ENCODE results near the gene CNTNAP2. TPM values are rescaled to one million over a fixed set of nuclear protein-coding genes. Genes with fewer than 3 reads are reported as not detected.

Gene CNTNAP2
- total RNA-seq, 4 donors from 2014 or later = 0.42 to 0.71 TPM; not detected in 2

DNA sequence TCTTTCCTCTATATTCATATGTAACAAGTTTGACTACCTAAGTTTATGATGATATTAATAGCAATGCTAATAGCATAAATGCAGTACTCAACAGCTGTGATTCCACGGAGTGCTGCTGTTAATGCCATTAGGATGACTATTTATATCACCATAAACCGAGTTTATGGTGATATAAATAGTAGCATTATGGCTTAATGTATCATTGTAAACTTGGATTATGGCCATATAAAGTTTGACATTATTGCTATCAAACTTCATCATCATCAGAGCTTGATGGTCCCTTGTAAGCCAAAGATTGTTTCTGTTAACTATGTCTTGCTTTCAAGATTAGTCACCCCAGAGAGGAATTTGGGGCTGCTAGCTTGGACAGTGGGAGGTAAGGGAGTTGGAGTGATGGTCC, 1861.6 kb downstream of the CNTNAP2 start:
- DNase-seq (ENCODE audit: low spot score in 2 of 2) = no peak
- no peak for TF ChIP-seq POLR2A (IDR thresholded peaks at IDR 0.05)
- TF ChIP-seq, protein P1, sequence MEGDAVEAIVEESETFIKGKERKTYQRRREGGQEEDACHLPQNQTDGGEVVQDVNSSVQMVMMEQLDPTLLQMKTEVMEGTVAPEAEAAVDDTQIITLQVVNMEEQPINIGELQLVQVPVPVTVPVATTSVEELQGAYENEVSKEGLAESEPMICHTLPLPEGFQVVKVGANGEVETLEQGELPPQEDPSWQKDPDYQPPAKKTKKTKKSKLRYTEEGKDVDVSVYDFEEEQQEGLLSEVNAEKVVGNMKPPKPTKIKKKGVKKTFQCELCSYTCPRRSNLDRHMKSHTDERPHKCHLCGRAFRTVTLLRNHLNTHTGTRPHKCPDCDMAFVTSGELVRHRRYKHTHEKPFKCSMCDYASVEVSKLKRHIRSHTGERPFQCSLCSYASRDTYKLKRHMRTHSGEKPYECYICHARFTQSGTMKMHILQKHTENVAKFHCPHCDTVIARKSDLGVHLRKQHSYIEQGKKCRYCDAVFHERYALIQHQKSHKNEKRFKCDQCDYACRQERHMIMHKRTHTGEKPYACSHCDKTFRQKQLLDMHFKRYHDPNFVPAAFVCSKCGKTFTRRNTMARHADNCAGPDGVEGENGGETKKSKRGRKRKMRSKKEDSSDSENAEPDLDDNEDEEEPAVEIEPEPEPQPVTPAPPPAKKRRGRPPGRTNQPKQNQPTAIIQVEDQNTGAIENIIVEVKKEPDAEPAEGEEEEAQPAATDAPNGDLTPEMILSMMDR (IDR thresholded peaks at IDR 0.05) = no peak
- H3K4me3 ChIP-seq (ENCODE audit: low read depth, poor library complexity, severe bottlenecking) = no peak overlapping the region
- WGBS, 2 donors = 58 to 65% methylated on average over 2 of the region's 2 CpGs
- intact Hi-C loops (cut with DNase I; ENCODE audit: low total_unique reads) = no loop called here

DNA sequence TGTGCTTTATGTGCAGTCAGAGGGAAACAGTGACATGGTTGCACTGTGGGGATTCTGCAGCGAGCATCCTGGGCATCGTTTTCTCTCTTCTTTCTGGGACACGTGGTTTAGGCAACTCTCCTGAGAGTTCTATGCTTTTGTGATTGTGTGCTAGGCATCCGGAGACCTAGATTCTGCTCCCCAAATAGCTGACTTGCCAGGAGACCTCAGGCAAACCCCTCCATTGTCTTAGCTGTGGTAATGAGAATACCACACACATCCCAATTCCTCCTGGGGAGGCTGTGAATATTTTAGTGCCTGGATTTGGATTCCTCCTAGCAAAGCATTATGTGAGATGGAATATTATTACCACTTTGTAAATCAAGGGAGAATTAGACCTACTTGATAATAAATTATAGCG, 1862.0 kb downstream of the CNTNAP2 start:
- WGBS, 2 donors = 77 to 79% methylated on average over 5 of the region's 5 CpGs
- DNase-seq (ENCODE audit: low spot score in 2 of 2) = no peak
- H3K4me3 ChIP-seq (ENCODE audit: low read depth, poor library complexity, severe bottlenecking) = no peak overlapping the region
- TF ChIP-seq POLR2A (IDR thresholded peaks at IDR 0.05) = no peak
- TF ChIP-seq, protein P1 (IDR thresholded peaks at IDR 0.05) = no peak
- intact Hi-C loops (cut with DNase I; ENCODE audit: low total_unique reads) = no loop called here

DNA sequence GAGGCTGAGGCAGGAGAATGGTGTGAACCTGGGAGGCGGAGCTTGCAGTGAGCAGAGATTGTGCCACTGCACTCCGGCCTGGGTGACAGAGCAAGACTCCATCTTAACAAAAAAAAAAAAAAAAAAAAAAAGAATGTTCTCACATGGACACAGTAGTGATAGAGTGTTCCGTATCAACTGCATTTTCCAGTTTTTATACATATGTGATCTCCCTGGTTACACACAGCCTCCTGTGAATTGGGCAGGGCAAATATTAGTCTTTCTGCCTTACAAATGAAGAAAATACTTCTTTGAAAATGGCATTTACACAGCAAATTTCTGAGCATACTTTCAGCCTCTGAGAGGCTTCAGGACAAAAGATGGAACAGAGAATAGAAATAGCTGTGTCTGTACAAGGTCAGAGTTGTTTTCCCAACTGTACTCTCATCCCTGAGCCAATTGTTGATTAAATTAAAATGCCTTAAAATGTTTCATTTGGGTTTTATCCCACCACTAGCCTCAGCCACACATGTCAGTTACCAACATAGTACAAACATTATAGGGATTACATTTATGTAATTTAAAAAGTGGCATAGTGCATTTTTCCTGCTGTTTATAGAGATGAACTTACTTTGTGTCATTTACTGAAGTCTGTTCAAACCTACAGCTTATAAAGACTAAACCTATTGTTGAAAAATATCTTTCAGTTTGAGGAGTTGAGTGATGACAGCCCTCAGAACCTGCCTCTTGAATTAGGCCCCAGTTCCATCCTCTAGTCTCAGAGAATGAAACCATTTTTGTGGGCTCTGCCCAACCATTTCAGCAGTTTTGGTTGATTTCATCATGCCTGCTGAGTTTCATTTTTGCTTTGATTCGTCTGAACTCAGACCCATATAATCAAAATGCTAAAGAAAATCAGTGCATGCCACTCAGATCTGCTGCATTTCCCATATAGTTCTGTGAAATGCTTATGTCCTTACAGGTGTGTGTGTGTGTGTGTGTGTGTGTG, 1864.5 kb downstream of the CNTNAP2 start:
- TF ChIP-seq, protein P1 (IDR thresholded peaks at IDR 0.05) = no peak
- TF ChIP-seq POLR2A (IDR thresholded peaks at IDR 0.05) = no peak
- intact Hi-C loops (cut with DNase I; ENCODE audit: low total_unique reads) = no loop called here
- 67 to 77% methylated on average over 4 of the region's 4 CpGs for WGBS, 2 donors
- DNase-seq (ENCODE audit: low spot score in 2 of 2) = no peak
- no peak overlapping the region for H3K4me3 ChIP-seq (ENCODE audit: low read depth, poor library complexity, severe bottlenecking)

DNA sequence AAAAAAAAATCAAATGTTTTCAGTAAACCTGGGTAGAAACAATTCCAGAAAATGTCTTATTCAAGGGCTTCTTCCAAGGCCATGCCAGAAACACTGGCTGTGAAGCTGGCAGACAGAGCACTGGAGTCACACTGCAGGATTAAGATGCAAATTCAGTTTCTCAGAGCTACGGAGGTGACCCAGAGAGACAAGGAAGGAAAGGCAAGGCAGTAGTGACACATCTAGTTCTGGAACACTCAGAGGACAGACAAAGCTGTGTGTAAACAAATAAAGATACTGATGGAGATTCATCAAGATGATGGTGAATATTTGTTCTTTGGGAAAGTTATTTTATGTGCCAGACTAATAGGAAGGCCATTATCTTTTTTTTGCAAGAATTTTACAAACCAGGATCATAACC, 1865.7 kb downstream of the CNTNAP2 start:
- no peak overlapping the region for H3K4me3 ChIP-seq (ENCODE audit: low read depth, poor library complexity, severe bottlenecking)
- intact Hi-C loops (cut with DNase I; ENCODE audit: low total_unique reads) = no loop called here
- TF ChIP-seq, protein P1 (IDR thresholded peaks at IDR 0.05) = no peak
- TF ChIP-seq POLR2A (IDR thresholded peaks at IDR 0.05) = no peak
- WGBS, 2 donors = 72 to 88% methylated on average over 1 of the region's 1 CpG
- DNase-seq (ENCODE audit: low spot score in 2 of 2) = no peak

DNA sequence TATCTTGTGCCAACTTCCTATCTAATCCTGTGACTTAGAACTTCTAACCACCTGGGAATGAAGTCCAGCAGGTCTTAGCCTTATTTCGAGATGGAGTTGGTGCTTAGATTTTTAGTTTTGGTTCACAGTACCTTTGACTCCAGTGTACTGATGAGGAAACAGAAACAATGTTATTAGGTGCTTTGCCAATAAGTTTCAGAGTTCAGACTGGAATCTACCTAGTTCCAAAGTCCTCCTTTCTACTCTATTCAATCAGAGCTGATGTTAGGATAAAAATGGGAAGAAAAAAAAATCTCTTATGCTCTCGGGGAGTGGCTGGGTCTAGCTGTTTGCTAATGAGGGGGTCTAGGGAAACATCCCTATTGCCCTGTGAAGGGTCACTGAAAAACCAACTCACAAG, 1867.7 kb downstream of the CNTNAP2 start:
- no peak for DNase-seq (ENCODE audit: low spot score in 2 of 2)
- TF ChIP-seq, protein P1 (IDR thresholded peaks at IDR 0.05) = no peak
- TF ChIP-seq POLR2A (IDR thresholded peaks at IDR 0.05) = no peak
- intact Hi-C loops (cut with DNase I; ENCODE audit: low total_unique reads) = no loop called here
- H3K4me3 ChIP-seq (ENCODE audit: low read depth, poor library complexity, severe bottlenecking) = no peak overlapping the region
- WGBS, 2 donors = 55 to 63% methylated on average over 2 of the region's 2 CpGs

Measured in lower leg skin (tissue), 4 donors.